Activated T-cell treated with anti-CD3 and anti-CD28 coated beads for 24 hours (primary cell): Measurements from ENCODE around the gene TMEM151B.

Experiments used
- DNase-seq: peaks from one replicate; pipeline ENCODE4 v3.0.0-alpha.2; 2020; ENCODE audit warnings: low read depth

TMEM151B gene

GRCh38 chr6:44278774-44279697 lies 8.8 kb downstream of the TMEM151B start:
- DNase-seq: no peak

DNA sequence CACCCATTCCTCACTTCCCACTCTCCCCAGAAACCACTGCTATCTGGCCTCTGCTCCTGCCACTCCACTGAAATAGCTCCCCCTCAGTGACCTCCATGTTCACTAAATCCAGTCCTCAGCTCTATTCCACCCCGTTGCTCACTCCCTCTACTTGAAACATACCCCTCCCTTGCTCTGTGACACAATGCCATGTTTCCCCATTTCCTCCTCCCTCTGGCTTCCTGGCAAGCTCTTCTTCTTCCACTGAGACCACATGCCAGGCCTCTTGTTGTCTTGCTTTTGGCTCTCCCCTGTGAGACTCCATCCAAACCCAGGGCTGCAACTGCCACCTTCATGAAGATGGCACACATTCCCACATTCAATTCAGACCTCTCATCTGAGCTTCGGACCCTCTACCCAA lies 13.9 kb downstream of the TMEM151B start:
- DNase-seq: no peak

GRCh38 chr6:44284867-44285266 lies 14.6 kb downstream of the TMEM151B start:
- DNase-seq: no peak

- DNase-seq: no peak
Measured at GRCh38 chr6:44285552-44286284, 15.5 kb downstream of the TMEM151B start.

DNA sequence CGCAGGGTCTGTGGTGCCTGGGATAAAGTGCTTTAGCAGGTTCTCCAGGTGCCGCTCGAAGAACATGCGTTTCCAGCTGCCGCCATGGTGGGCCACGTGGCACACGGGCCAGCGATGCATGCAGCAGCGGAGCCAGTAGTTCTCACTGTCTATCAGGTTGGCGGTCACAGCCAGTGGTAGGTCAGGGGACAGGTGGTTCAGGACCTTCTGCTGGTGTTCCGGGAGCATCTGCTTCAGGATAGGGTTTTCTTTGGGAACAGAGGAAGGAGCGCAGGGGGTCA lies 16.0 kb downstream of the TMEM151B start:
- no peak for DNase-seq

DNA sequence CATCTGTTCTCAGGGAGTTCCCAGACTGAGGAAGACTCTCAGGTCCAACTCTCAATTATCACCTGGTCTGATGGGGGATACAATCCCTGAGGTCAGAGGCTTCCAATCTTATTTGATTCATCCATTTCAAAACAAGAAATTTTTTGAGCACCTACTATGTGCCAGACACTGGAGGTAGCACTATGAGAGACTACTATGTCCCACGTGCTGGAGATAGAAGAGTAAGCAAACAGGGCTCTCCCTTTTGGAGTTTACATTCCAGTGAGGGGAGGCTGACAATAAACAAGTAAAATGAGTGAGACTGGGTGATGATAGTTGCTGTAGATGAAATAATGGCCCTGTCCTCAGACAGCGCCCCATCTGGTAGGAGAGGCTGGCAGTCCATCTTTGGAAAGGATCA lies 16.5 kb downstream of the TMEM151B start:
- DNase-seq: no peak

GRCh38 chr6:44289726-44290260 lies 19.5 kb downstream of the TMEM151B start:
- no peak for DNase-seq

GRCh38 chr6:44291841-44292240 lies 21.6 kb downstream of the TMEM151B start:
- DNase-seq: no peak

DNA sequence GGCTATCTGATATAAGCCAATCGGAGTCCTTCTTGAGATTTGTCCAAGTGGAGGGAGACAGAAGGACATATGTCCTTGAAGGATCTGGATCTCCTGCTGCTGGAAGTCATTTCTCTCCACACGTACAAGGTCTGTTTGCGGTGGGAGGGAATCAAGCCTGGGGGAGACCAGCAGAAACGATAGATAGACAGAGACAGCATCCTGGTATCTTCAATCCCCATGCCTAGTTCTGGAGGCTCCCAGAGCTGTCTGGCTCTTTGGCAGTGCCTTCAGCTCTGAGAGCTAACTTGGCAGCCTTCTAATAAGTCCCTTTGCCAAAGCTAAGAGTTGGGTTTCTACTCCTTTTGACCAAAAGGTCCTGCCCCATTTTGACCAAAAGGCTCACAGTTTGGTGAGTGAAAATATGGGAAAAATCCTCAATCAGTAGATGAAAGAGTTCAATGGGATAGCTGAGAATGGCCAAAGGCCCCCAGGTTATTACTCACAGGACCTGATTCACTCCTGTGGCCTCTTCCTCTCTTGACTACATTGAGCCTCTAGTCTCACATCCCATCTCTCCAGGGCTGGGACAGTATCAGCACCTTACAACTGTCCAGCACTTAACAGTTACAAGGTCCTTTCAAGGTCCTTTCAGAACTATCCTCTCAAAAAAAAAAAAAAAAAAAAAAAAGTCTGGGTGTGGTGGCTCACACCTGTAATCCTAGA lies 22.6 kb downstream of the TMEM151B start:
- no peak for DNase-seq

DNA sequence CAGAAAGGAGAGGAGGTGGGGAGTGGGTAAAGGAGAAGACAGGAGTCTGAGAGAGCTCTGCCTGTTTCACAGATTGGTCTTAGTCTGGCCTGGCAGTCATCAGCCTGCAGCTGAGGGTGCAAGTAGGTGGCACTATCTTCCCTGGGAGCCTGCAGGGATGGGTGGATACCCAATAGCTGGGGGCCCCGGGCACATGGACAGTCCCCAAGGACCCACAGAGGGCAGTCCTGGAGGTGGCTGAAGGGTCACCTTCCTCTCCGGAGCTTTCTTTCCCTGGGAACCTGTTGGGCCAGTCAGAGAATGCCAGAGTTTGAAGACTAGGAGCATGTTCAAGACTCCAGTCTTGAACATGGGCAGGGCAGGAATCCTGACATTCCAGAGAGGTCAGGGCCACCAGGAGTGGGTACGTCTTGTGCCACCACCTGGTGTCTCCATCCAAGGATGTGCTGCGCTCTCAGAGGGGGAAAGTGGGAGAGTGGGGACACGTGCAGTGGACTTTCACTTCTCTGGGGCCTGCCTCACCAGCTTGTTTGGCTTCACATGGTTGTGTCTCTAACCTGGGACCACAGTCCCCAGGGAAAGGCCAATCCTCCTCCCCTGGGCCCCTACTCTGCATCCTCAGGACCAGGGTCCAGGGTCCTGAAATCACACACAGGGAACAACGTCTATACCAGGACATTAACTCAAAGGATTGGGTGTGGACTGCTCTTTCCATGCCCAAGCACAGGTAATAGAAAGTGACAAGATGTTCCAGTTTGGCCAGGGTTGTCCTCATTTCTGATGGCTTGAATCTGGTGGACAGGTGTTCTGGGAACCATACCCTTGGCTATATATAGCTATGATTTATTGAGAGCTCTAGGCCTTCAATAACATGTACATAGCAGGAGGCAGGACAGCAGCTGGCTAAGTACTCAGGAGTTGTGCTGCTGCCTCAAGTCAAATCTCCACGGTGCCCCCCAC lies 24.9 kb downstream of the TMEM151B start:
- no peak for DNase-seq

DNA sequence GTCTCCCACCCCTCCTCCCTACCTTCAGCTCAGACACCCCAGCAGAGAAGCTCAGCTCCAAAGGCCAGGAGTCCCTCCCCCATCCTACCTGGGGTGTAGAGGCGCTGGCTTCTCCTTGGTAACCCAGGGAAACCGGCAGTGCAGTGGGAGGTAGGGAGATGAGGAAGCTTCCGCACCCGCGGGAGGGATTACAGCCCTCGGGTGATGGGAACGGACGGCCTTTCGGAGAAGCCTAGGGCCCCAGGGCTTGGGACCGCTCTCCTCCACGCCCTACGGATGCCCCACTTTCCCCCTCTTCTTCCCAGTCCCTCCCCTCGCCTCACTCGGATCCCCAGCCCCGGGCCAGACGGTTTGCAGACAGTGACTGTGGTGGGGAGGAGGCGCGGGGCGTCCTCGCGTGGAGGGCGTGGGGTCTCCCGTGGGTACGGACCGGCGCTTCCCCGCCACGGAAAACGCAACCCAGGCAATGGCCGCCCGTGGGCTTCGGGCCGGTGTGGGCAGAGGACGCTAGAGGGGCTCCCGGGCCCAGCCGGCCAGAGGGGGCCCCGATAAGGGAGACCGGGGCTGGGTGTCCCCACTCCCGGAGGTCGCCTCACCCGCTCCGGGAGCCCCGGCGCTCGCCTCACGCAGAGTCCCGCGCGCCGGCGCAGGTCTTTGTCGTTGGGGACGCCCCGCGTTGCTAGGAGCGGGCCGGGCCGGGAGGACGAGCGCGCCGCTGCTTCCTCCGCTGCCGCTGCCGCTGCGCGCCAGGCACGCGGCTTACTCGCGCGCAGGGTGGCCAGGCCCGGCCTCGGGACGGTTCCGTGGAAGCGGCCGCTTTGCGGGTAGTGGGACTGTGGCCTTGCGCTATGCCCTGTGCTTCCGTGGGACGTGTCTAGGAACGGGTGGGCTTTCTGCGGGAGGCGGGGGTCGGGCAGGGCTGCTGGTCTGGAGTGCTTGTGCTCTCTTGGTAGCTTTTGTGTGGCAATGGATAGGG lies 27.1 kb downstream of the TMEM151B start:
- peak; percentile 39 for DNase-seq

- no peak for DNase-seq
Measured at GRCh38 chr6:44298055-44298803, 28.0 kb downstream of the TMEM151B start.

DNA sequence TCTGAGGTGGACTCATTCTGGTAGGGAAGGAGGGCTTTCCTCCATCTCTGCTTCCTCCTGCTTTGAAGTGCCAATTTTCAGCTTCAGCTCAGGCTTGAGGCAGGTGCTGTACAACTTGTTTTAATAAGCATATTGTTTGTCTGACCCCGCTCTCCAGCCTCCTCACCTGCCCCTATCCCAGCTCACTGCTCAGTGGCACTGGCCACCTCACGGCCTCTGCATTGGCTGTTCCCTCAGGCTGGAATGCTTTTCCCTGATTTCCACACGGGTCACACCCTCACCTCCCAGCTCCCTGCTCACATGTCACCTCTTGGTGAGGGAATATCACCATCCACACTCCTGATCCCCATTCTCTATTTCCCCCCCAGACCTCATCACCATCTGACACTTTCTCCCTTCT lies 28.6 kb downstream of the TMEM151B start:
- DNase-seq: no peak

GRCh38 chr6:44300292-44300823 lies 30.1 kb downstream of the TMEM151B start:
- no peak for DNase-seq

DNA sequence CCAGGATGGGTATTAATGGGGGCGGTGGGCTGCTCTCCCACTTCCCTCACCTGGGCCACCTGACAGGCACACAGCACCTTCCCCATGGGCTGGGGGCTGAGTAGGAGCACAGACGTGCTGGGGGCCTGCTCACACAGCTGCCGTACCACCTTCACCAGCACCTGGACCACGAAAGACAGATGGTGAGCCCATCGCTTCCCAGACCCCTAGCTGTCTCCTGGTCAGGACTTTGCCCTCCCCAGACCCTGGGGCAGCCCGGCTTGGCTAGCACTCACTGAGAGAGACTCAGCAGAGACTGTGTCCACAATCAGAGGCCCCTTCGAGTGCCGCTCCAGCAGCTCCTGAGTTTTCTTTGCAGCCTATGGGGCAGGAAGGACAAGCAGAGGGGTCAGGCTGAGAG lies 30.9 kb downstream of the TMEM151B start:
- no peak for DNase-seq

GRCh38 chr6:44301782-44302564 lies 31.7 kb downstream of the TMEM151B start:
- no peak for DNase-seq

- DNase-seq: no peak
Measured at GRCh38 chr6:44302856-44303255, 32.6 kb downstream of the TMEM151B start.

- DNase-seq: no peak
Measured at GRCh38 chr6:44303842-44304241, 33.6 kb downstream of the TMEM151B start.
